ENCODE results near the gene DAB2.

- TF ChIP-seq CTCF (IDR thresholded peaks at IDR 0.05) = no peak
- no peak for TF ChIP-seq POLR2A (IDR thresholded peaks at IDR 0.05)
Measured at GRCh38 chr5:39433848-39434247, 9.1 kb upstream of the DAB2 start.

Measured in thyroid gland (tissue), 4 donors.